ENCODE measurements around the gene ST8SIA2. TPM values are rescaled to one million over a fixed set of nuclear protein-coding genes. Genes with fewer than 3 reads are reported as not detected.

ST8SIA2 gene
- total RNA-seq, 1 experiment from 2014 or later, result 0.15 TPM

DNA sequence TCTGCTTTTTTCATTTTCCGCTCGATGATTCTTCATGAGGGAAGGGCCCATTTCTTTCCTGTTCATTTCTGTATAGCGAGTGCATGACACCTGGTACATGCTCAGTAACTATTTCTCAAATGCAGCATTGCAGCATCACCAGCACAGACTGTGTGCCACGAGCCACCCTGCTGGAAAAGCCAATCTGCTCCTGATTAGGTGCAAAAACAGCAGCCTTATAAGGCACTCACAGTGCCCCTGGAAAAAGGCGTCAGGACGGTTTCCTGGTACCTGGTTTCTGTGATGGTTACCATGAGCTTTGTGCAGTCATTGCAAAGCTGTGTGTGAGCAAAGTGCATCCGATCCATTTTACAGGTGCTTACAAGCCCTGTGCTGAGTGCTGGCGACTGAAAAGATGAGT is 15.8 kb downstream of the ST8SIA2 start:
- in situ Hi-C loops (cut with HindIII; ENCODE audit: low pct_unique_long_range_greater_than_20kb, low sequenced_read_pairs), result no loop called here
- H3K27me3 ChIP-seq (ENCODE audit: control insufficient read depth, insufficient read depth, low read length), result peaks cover 2% of the 10 kb centered on the region; the same call in 1 of the 2 replicates

DNA sequence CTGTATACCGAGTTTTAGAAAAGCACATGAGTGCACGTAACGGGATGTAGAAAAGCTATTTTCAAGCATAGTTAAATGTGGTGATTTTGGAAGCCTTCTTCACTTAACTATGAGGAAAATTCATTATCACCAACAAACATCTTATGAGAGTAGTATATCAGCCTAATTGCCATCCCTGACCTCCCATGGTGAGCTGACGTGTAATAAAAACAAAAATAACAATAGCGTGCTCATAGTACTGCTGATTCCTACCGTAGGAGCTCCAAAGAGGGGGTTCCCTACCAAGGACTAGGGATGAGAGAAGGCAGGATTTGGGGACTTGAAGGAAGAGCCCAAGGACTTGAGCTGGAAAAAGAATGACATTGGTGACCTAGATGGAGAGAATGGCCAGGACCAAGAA is 16.9 kb downstream of the ST8SIA2 start:
- intact Hi-C loops (cut with micrococcal nuclease; ENCODE audit: unreplicated experiment), result no loop called here

More for the DNA sequence above, 15.8 kb downstream of the ST8SIA2 start:
- intact Hi-C loops (cut with micrococcal nuclease; ENCODE audit: unreplicated experiment), result no loop called here
- Histone ChIP-seq H3K4me1 (ENCODE audit: control insufficient read depth, insufficient read depth, low read length) (no peaks in the 10 kb centered on the region), H3K9me3 (ENCODE audit: control insufficient read depth, insufficient read depth, low read depth, low read length) (no peaks in the 10 kb centered on the region), H3K36me3 (ENCODE audit: control insufficient read depth, insufficient read depth, low read length) (no peaks in the 10 kb centered on the region), H3K4me3 (ENCODE audit: low read depth in 2 of 2, low read length in 2 of 2) (no peak overlapping the region), H3K27ac (ENCODE audit: low read length) (no peak overlapping the region)
- POLR2A ChIA-PET, result no interaction called here
- ATAC-seq, result no peak
- no peak for DNase-seq (ENCODE audit: low read depth, low spot score)
- TF ChIP-seq, protein P1, sequence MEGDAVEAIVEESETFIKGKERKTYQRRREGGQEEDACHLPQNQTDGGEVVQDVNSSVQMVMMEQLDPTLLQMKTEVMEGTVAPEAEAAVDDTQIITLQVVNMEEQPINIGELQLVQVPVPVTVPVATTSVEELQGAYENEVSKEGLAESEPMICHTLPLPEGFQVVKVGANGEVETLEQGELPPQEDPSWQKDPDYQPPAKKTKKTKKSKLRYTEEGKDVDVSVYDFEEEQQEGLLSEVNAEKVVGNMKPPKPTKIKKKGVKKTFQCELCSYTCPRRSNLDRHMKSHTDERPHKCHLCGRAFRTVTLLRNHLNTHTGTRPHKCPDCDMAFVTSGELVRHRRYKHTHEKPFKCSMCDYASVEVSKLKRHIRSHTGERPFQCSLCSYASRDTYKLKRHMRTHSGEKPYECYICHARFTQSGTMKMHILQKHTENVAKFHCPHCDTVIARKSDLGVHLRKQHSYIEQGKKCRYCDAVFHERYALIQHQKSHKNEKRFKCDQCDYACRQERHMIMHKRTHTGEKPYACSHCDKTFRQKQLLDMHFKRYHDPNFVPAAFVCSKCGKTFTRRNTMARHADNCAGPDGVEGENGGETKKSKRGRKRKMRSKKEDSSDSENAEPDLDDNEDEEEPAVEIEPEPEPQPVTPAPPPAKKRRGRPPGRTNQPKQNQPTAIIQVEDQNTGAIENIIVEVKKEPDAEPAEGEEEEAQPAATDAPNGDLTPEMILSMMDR (IDR thresholded peaks at IDR 0.05), result no peak
- TF ChIP-seq POLR2AphosphoS5 (IDR thresholded peaks at IDR 0.05; ENCODE audit: low read depth, low read length) (no peak), TCF7L2 (IDR thresholded peaks at IDR 0.05; ENCODE audit: low read depth, low read length) (no peak), SIN3A (IDR thresholded peaks at IDR 0.05; ENCODE audit: borderline replicate concordance, insufficient read depth, low read depth, low read length) (no peak)
- TF ChIP-seq, protein P2, sequence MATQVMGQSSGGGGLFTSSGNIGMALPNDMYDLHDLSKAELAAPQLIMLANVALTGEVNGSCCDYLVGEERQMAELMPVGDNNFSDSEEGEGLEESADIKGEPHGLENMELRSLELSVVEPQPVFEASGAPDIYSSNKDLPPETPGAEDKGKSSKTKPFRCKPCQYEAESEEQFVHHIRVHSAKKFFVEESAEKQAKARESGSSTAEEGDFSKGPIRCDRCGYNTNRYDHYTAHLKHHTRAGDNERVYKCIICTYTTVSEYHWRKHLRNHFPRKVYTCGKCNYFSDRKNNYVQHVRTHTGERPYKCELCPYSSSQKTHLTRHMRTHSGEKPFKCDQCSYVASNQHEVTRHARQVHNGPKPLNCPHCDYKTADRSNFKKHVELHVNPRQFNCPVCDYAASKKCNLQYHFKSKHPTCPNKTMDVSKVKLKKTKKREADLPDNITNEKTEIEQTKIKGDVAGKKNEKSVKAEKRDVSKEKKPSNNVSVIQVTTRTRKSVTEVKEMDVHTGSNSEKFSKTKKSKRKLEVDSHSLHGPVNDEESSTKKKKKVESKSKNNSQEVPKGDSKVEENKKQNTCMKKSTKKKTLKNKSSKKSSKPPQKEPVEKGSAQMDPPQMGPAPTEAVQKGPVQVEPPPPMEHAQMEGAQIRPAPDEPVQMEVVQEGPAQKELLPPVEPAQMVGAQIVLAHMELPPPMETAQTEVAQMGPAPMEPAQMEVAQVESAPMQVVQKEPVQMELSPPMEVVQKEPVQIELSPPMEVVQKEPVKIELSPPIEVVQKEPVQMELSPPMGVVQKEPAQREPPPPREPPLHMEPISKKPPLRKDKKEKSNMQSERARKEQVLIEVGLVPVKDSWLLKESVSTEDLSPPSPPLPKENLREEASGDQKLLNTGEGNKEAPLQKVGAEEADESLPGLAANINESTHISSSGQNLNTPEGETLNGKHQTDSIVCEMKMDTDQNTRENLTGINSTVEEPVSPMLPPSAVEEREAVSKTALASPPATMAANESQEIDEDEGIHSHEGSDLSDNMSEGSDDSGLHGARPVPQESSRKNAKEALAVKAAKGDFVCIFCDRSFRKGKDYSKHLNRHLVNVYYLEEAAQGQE (IDR thresholded peaks at IDR 0.05; ENCODE audit: insufficient read depth in 1 of 2, low read depth in 2 of 2, low read length in 1 of 2), result no peak
- BruUV-seq (replicated peaks), result no TSS peak
- CTCF ChIA-PET, result no interaction called here

More for the DNA sequence above, 16.9 kb downstream of the ST8SIA2 start:
- H3K36me3 ChIP-seq (ENCODE audit: control insufficient read depth, insufficient read depth, low read length), result no peaks in the 10 kb centered on the region
- ATAC-seq (no peak), DNase-seq (ENCODE audit: low read depth, low spot score) (no peak)
- POLR2A ChIA-PET, result interaction anchor here (0.6 kb wide), 1 partner anchor 140 kb away, joined by 5 read pairs; no protein-coding TSS in a partner anchor
- peaks cover 4% of the 10 kb centered on the region; the same call in 1 of the 2 replicates for H3K27me3 ChIP-seq (ENCODE audit: control insufficient read depth, insufficient read depth, low read length)
- H3K27ac ChIP-seq (ENCODE audit: low read length), result no peak overlapping the region
- no TSS peak for BruUV-seq (replicated peaks)
- CTCF ChIA-PET, result interaction anchor here (0.5 kb wide), 1 partner anchor 20 kb away, joined by 7 read pairs; no protein-coding TSS in a partner anchor
- TF ChIP-seq SIN3A (IDR thresholded peaks at IDR 0.05; ENCODE audit: borderline replicate concordance, insufficient read depth, low read depth, low read length) (no peak), POLR2AphosphoS5 (IDR thresholded peaks at IDR 0.05; ENCODE audit: low read depth, low read length) (no peak), TCF7L2 (IDR thresholded peaks at IDR 0.05; ENCODE audit: low read depth, low read length) (no peak)
- TF ChIP-seq, protein P2 (IDR thresholded peaks at IDR 0.05; ENCODE audit: insufficient read depth in 1 of 2, low read depth in 2 of 2, low read length in 1 of 2), result no peak
- TF ChIP-seq, protein P1 (IDR thresholded peaks at IDR 0.05), result no peak
- H3K9me3 ChIP-seq (ENCODE audit: control insufficient read depth, insufficient read depth, low read depth, low read length), result no peaks in the 10 kb centered on the region
- in situ Hi-C loops (cut with HindIII; ENCODE audit: low pct_unique_long_range_greater_than_20kb, low sequenced_read_pairs), result no loop called here
- H3K4me3 ChIP-seq (ENCODE audit: low read depth in 2 of 2, low read length in 2 of 2), result no peak overlapping the region
- H3K4me1 ChIP-seq (ENCODE audit: control insufficient read depth, insufficient read depth, low read length), result no peaks in the 10 kb centered on the region
